Mucosa of stomach (tissue), 1 donor: ENCODE results near the gene NLRP3.

ENCODE experiments used
- H3K27me3 ChIP-seq: one replicate; pipeline ENCODE4 v1.7.0; 2013; ENCODE audit warnings: mild to moderate bottlenecking, low read length; ENCODE audit not compliant: control insufficient read depth, insufficient read depth
- H3K36me3 ChIP-seq: one replicate; pipeline ENCODE4 v1.7.0; 2013; ENCODE audit warnings: low read length; ENCODE audit not compliant: control insufficient read depth, insufficient read depth
- H3K4me1 ChIP-seq: one replicate; pipeline ENCODE4 v1.7.0; 2013; ENCODE audit warnings: mild to moderate bottlenecking, low read length; ENCODE audit not compliant: control insufficient read depth, insufficient read depth
- H3K4me3 ChIP-seq: one replicate; pipeline ENCODE4 v1.7.0; 2013; ENCODE audit warnings: low read length
- H3K9ac ChIP-seq: one replicate; pipeline ENCODE4 v1.7.0; 2013; ENCODE audit warnings: mild to moderate bottlenecking, low read length, moderate library complexity
- H3K9me3 ChIP-seq: one replicate; pipeline ENCODE4 v1.7.0; 2013; ENCODE audit warnings: mild to moderate bottlenecking, low read length, moderate library complexity; ENCODE audit not compliant: control insufficient read depth
- donor health status: Pancreatic carcinoma.

The NLRP3 gene

DNA sequence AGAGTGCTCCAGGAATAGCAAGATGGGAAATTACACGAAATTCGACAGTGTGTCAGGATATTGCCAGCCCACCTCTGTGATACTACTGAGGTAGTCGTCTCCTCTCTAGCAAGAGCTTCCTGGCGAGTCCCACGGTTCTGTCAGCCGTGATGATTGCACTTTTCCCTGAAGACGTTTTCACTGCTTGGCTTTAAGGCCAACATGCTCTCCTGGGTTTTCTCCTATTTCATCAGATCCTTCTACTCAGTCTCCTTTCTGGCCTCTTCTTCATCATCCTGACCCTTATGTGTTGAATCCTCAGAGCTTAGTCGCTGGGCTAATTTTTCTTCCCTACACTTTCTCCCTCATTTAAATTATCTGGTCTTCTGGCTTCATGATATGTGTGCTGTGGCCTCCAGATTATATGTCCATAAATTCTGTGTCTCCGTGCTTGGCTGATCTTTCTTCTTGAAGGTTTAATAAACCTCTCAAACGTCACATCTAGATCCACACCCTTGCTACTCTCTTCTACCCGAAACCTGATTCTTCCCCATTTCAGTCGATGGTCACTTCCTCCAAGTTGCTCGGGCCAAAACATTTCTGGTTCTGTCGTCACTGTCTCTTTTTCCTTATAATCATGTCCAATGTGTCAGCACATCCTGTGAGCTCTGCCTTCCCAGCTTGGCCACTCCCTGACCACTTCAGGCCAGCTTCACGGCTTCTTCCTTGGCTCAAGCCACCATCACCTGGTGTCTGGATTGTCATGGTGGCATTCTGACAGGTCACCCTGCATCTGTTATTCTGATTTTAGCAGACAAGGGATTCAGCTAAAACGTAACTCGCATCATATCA is 29.8 kb downstream of the NLRP3 start:
- Histone ChIP-seq H3K4me3 (no peak overlapping the region), H3K27me3 (peaks cover 5% of the 10 kb centered on the region), H3K36me3 (no peaks in the 10 kb centered on the region), H3K9me3 (no peaks in the 10 kb centered on the region), H3K4me1 (no peaks in the 10 kb centered on the region), H3K9ac (no peak overlapping the region)

DNA sequence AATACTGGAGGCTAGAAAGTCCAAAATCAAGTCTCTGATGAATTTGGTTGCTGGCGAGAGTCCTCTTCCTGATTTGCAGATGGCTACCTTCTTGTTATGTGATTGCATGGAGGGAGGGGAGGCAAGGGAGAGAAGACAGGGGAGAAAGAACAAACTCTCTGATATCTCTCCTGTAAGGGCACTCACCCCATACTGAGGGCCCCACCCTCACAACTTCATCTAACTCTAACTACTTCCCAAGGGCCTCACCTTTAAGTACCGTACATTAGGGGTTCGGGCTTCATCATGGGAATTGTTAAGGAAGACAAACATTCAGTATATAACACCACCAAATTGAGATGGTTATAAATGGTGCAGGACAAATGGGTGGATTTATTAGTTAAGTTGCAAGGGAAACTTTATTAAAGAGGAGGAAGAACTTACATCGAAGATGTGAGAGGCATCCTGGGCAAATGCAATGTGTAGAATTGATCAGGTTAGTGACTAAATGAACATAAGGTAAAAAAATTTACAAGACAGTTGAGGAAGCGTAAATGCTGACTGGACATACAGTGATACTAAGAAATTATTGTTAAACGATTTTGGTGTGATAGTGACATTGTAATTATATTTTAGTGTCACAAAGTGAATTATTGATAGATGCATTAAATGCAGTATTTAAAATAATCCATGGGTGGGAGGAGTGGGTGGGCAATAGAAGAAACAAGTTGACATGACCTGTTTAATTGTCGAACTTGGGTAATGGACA is 31.4 kb downstream of the NLRP3 start:
- Histone ChIP-seq H3K4me3 (no peak overlapping the region), H3K4me1 (no peaks in the 10 kb centered on the region), H3K9ac (peak overlapping the region; percentile 60), H3K36me3 (no peaks in the 10 kb centered on the region), H3K9me3 (no peaks in the 10 kb centered on the region), H3K27me3 (peaks cover 5% of the 10 kb centered on the region)

DNA sequence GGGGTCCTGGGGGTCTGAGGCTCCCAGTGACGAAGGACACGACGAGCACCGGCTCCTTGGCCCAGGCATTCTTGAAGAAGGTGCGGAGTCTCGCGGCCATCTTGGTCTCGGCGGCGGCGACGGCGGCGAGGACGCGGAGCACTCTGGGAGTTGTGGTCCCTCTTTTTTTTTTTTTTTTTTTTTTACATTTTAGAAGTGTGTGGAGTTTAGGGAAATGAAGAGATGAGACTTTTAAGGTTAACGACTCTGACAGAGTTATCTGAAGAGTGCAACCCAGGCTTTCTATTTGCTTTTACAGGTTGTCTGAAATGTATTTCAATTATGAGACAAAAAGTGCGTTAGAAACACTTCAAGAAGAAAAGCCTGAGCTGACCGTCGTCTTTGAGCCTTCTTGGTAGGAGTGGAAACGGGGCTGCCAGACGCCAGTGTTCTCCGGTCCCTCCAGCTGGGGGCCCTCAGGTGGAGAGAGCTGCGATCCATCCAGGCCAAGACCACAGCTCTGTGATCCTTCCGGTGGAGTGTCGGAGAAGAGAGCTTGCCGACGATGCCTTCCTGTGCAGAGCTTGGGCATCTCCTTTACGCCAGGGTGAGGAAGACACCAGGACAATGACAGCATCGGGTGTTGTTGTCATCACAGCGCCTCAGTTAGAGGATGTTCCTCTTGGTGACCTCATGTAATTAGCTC is 32.3 kb downstream of the NLRP3 start:
- Histone ChIP-seq H3K4me3 (no peak overlapping the region), H3K36me3 (no peaks in the 10 kb centered on the region), H3K4me1 (no peaks in the 10 kb centered on the region), H3K27me3 (peaks cover 5% of the 10 kb centered on the region), H3K9ac (peak overlapping the region; percentile 60), H3K9me3 (no peaks in the 10 kb centered on the region)

DNA sequence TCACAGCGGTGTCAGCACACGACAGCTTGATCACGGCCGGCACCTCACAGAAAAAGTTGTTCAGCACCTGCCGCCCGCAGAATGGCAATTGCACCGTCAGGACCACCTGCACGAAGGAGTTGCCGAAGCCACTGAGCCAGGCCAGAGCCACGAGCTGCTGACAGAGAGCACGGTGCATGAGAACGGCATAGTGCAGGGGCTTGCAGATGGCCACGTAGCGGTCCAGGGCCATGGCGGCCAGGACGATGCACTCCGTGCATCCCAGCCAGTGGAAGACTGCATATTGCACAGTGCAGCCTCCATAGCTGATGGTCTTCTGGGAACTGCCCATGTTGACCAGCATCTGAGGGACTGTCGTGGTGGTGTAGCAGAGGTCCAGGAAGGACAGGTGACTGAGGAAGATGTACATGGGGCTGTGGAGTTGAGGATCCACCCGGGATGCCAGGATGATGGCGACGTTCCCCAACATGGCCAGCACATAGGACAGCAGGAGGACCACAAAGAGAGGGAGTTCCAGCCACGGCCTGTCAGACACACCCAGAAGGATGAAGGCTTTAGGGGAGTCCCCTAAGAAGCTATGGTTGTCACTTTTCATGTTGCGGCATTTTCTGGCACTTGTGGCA is 35.5 kb downstream of the NLRP3 start:
- Histone ChIP-seq H3K27me3 (peaks cover 4% of the 10 kb centered on the region), H3K36me3 (no peaks in the 10 kb centered on the region), H3K9ac (no peak overlapping the region), H3K4me3 (no peak overlapping the region), H3K9me3 (no peaks in the 10 kb centered on the region), H3K4me1 (no peaks in the 10 kb centered on the region)

DNA sequence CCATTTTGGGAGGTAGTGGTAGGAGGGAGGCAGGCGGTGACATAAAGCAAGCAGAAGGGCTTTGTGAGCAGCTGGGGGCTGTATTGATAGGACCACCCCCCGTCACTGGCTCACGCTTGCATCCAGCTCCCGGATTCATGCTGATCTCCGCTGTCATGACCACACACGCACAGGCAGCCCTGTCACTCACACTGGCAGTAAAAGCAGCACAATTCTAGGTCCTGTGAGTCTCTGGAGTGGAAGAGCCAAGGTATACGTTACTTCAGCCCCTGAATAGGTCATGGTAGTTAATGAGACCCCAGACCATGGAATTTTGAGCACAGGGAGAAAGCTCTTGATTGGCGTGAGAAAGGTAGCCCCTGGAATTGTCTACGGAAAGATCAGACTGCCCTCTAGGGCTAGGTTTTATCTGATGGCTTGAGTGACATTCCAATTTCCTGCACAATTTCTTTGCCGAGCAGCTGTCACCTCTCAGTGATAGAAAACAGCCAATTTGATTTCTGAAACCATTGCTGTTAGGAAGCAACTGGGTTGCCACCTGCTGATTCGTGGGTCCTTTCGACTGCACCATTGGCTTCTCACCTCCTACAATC is 36.6 kb downstream of the NLRP3 start:
- Histone ChIP-seq H3K27me3 (peaks cover 4% of the 10 kb centered on the region), H3K4me3 (no peak overlapping the region), H3K36me3 (no peaks in the 10 kb centered on the region), H3K9me3 (no peaks in the 10 kb centered on the region), H3K4me1 (no peaks in the 10 kb centered on the region), H3K9ac (no peak overlapping the region)

DNA sequence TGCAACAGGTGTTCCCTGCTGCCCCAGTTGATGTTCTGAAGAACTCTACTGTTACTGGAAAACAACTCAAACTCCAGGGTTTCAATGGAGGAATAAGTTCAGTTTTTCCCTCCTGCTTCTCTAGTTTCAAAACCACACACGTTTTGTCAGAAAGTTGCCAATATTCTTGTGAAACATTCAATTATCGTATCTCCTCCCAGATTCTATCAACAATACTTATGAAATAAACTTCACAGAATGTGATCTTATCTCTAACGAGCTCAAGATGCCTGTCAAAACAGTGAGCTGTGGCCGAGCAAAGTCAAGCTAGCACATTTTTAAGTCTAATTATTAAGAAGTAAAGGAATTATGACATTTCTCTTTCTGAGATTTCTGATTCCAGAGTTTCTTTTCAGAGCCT is 37.3 kb downstream of the NLRP3 start:
- Histone ChIP-seq H3K27me3 (peaks cover 4% of the 10 kb centered on the region), H3K9me3 (no peaks in the 10 kb centered on the region), H3K4me1 (no peaks in the 10 kb centered on the region), H3K9ac (no peak overlapping the region), H3K4me3 (no peak overlapping the region), H3K36me3 (no peaks in the 10 kb centered on the region)

DNA sequence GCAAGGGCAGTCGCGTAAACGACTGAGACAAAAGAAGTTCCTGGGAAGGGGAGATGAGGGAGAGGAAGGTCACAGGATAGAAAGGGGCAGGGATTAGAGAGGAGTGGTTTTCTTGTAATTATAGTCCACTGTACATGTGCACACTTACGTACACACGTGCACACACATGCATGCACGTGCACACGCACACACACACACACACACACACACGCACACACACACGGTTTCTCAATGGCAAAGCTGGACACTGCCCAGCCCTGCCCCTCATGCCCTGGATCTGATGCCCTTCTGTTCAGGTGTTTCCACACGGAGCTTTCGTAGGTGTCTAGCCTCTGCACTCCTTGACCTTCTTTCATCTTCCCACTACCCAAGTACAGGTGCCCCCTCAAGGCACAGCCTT is 38.0 kb downstream of the NLRP3 start:
- Histone ChIP-seq H3K9ac (no peak overlapping the region), H3K27me3 (peaks cover 4% of the 10 kb centered on the region), H3K36me3 (no peaks in the 10 kb centered on the region), H3K4me1 (no peaks in the 10 kb centered on the region), H3K9me3 (no peaks in the 10 kb centered on the region), H3K4me3 (no peak overlapping the region)

DNA sequence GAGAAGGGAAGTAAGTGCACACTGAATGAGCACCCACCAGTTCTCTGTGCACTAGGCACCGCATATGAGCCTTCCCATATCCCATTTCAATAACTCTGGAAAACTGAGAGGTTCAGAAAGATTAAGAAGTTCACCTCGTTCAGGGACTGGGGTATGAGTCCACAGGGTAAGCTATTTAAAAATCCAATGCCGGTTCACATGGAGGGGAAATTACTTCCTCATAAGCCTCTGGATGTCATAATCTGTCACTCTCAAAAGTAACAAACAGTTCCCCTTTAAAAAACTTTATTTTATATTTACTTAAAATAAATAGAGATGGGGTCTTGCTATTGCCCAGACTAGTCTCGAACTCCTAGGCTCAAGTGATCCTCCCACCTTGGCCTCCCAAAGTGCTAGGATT is 40.0 kb downstream of the NLRP3 start:
- no peak overlapping the region for H3K9ac ChIP-seq
- no peaks in the 10 kb centered on the region for H3K9me3 ChIP-seq
- no peak overlapping the region for H3K4me3 ChIP-seq
- H3K36me3 ChIP-seq = no peaks in the 10 kb centered on the region
- H3K4me1 ChIP-seq = no peaks in the 10 kb centered on the region
- H3K27me3 ChIP-seq = peaks cover 4% of the 10 kb centered on the region

DNA sequence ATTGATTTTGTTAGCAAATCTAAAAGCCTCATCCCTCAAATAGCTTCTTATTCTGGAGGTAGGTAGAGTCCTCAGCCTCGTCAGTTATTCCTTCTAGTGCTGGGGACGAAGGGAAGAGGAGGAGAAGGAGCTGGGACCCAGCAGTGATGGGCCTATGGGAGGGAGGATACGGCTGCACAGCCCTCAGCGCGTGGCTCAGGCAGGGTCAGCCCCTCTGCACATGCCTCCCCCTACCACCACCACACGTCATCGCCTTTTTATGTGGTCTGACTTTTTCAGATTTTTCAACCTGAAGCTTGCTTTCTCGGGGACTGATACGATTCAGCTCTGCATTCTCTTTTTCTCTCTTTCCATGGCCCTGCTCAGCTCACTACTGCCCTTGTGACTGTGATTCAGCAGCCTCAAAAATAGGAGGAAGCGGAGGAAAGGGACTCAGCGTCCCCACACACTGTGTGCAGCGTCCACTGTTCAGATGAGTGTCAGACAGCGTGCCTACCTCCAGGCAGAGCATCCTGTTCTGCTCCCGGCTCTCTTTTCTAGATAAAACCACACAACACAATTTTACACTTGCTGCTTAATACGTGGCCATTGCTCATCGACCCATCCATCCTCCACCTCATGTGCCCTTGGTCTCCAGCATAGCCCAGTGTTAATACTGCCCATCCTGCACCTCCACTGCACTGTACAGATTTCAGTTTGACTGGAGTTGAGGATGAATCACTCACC is 41.1 kb downstream of the NLRP3 start:
- H3K9me3 ChIP-seq = no peaks in the 10 kb centered on the region
- no peaks in the 10 kb centered on the region for H3K36me3 ChIP-seq
- H3K27me3 ChIP-seq = peaks cover 4% of the 10 kb centered on the region
- no peaks in the 10 kb centered on the region for H3K4me1 ChIP-seq
- H3K4me3 ChIP-seq = no peak overlapping the region
- no peak overlapping the region for H3K9ac ChIP-seq

DNA sequence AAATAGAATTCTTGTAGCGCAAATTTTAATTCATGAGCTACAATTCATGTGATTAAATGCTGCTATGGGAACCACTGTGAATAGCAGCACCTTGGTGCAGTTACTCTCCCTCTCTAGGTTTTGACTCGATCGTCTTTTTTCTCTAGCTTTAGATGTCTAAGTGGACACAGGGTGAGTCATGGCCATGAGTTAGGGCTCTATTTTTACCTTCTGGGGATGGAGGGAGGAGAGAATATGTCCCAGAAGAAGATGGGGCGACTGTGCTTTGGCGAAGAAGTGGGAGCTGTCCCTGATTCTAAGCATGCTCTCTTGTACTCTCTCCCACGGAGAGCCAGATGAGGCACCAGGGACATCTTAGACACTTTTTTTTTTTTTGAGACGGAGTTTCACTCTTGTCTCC is 43.5 kb downstream of the NLRP3 start:
- Histone ChIP-seq H3K4me3 (no peak overlapping the region), H3K4me1 (no peaks in the 10 kb centered on the region), H3K9ac (no peak overlapping the region), H3K9me3 (no peaks in the 10 kb centered on the region), H3K36me3 (no peaks in the 10 kb centered on the region), H3K27me3 (no peaks in the 10 kb centered on the region)

DNA sequence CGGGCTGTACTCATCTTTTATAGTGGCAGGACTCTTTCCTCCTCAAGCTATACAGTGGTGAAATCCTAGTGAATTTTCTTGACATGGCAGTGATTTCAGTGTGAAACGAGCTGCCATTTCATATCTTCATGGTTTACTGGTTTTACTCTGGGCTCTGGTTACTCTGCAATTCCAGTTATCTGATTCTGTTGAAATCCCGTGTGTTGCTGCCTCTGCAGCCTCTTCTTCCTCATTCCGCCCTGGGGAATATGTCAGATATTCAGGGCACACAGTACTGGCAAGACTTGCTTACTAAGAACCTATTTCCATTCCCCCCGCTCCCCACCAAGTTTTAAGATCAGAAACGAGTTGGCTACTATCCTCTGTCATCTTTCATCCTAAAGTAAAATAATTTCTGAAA is 49.8 kb downstream of the NLRP3 start:
- H3K9ac ChIP-seq = no peak overlapping the region
- no peaks in the 10 kb centered on the region for H3K27me3 ChIP-seq
- H3K4me1 ChIP-seq = no peaks in the 10 kb centered on the region
- H3K36me3 ChIP-seq = no peaks in the 10 kb centered on the region
- H3K9me3 ChIP-seq = no peaks in the 10 kb centered on the region
- H3K4me3 ChIP-seq = no peak overlapping the region
